Uterus (tissue), 4 donors: ENCODE measurements around the gene NOP16. TPM values are rescaled to one million over a fixed set of nuclear protein-coding genes. Genes with fewer than 3 reads are reported as not detected.

Source experiments
- DNase-seq, 2 donors: peaks; one replicate each; pipeline ENCODE4 v3.0.0-alpha.2; 2019 to 2020
- H3K27ac ChIP-seq, 2 donors: fragments of 200-600 bp; sonication (generic); 1 replicate in 1 of 2; 2 replicates in 1 of 2; pipeline ENCODE4 v1.5.1; 2016 to 2018
- H3K27me3 ChIP-seq, 2 donors: fragments of 200-600 bp; sonication (generic); one replicate each; pipeline ENCODE4 v1.5.1; 2018 to 2019; ENCODE audit warnings: control low read depth in 1 of 2
- H3K36me3 ChIP-seq, 2 donors: fragments of 200-600 bp; sonication (generic); one replicate each; pipeline ENCODE4 v1.5.1; 2019; ENCODE audit warnings: control low read depth in 1 of 2
- H3K4me1 ChIP-seq, 2 donors: fragments of 200-600 bp; sonication (generic); one replicate each; pipeline ENCODE4 v1.5.1; 2018 to 2019; ENCODE audit warnings: control low read depth in 1 of 2
- H3K4me3 ChIP-seq, 2 donors: fragments of 200-600 bp; sonication (generic); 1 replicate in 1 of 2; 2 replicates in 1 of 2; pipeline ENCODE4 v1.5.1; 2018 to 2019; ENCODE audit warnings: mild to moderate bottlenecking in 1 of 2
- H3K9me3 ChIP-seq, 2 donors: fragments of 200-600 bp; sonication (generic); one replicate each; pipeline ENCODE4 v1.5.1; 2019; ENCODE audit warnings: control low read depth in 1 of 2
- CTCF ChIP-seq, 4 experiments: fragments of 200-600 bp in 2 of 4; fragments of 450-650 bp in 2 of 4; sonication (generic) in 2 of 4; IDR thresholded peaks; one replicate each; pipeline ENCODE4 v1.5.1; 2016 to 2019; ENCODE audit warnings: antibody characterized with exemption in 4 of 4, mild to moderate bottlenecking in 2 of 4, moderate library complexity in 1 of 4
- POLR2A ChIP-seq, 2 donors: fragments of 450-650 bp; IDR thresholded peaks; one replicate each; pipeline ENCODE4 v1.6.1; 2016; ENCODE audit warnings: antibody characterized with exemption in 2 of 2, mild to moderate bottlenecking in 1 of 2, moderate library complexity in 1 of 2
- intact Hi-C: fragments of 100-400 bp; cut with DNase I; formaldehyde crosslinking; loops from one replicate; pipeline ENCODE4 v1.15.1; 2023; ENCODE audit warnings: low total_unique reads
- total RNA-seq, 4 donors: library from RNA; depleted of rRNA in 3 of 4; stranded (reverse); fragments of >200 nt in 3 of 4; gene quantifications; one replicate each; pipeline versions ENCODE4 v1.1.0 to v1.2.4, GENCODE V29; 2014 to 2023
- donor health status: DM: yes; HTN: yes; CAD: no.

NOP16 gene
- total RNA-seq, 4 donors from 2014 or later = 0.51 to 17.8 (median 7.9) TPM

GRCh38 chr5:176405656-176406435 is 17.4 kb upstream of the NOP16 start:
- no peak for TF ChIP-seq POLR2A (IDR thresholded peaks at IDR 0.05)
- no peak for TF ChIP-seq CTCF (IDR thresholded peaks at IDR 0.05)
- H3K27ac ChIP-seq = no peak overlapping the region
- H3K4me1 ChIP-seq = no peaks in the 10 kb centered on the region
- H3K27me3 ChIP-seq = no peaks in the 10 kb centered on the region
- intact Hi-C loops = no loop called here
- DNase-seq = no peak
- no peak overlapping the region for H3K4me3 ChIP-seq
- no peaks in the 10 kb centered on the region for H3K9me3 ChIP-seq
- H3K36me3 ChIP-seq = no peaks in the 10 kb centered on the region

- Histone ChIP-seq H3K27me3 (no peaks in the 10 kb centered on the region), H3K36me3 (no peaks in the 10 kb centered on the region), H3K4me1 (no peaks in the 10 kb centered on the region), H3K9me3 (no peaks in the 10 kb centered on the region), H3K4me3 (no peak overlapping the region), H3K27ac (no peak overlapping the region)
- no peak for DNase-seq
- intact Hi-C loops = no loop called here
- TF ChIP-seq CTCF (IDR thresholded peaks at IDR 0.05) (no peak), POLR2A (IDR thresholded peaks at IDR 0.05) (no peak)
Observed at GRCh38 chr5:176401281-176402205, 13.1 kb upstream of the NOP16 start.

GRCh38 chr5:176400382-176401156 is 12.2 kb upstream of the NOP16 start:
- DNase-seq = no peak
- Histone ChIP-seq H3K27me3 (no peaks in the 10 kb centered on the region), H3K9me3 (no peaks in the 10 kb centered on the region), H3K4me1 (no peaks in the 10 kb centered on the region), H3K27ac (no peak overlapping the region), H3K36me3 (no peaks in the 10 kb centered on the region), H3K4me3 (no peak overlapping the region)
- intact Hi-C loops = no loop called here
- TF ChIP-seq CTCF (IDR thresholded peaks at IDR 0.05) (no peak), POLR2A (IDR thresholded peaks at IDR 0.05) (no peak)

GRCh38 chr5:176397736-176398420 is 9.5 kb upstream of the NOP16 start:
- no peak for TF ChIP-seq POLR2A (IDR thresholded peaks at IDR 0.05)
- TF ChIP-seq CTCF (IDR thresholded peaks at IDR 0.05) = no peak
- Histone ChIP-seq H3K4me3 (no peak overlapping the region), H3K27ac (no peak overlapping the region), H3K36me3 (no peaks in the 10 kb centered on the region), H3K27me3 (no peaks in the 10 kb centered on the region), H3K9me3 (no peaks in the 10 kb centered on the region), H3K4me1 (no peaks in the 10 kb centered on the region)
- DNase-seq = no peak
- intact Hi-C loops = no loop called here
